GM18861 (cell line): ENCODE results near the gene ROPN1L.
A peak's percentile ranks its signal among the peaks of the same experiment; 100 is the strongest.

ENCODE experiments used
- ATAC-seq: cut with Tn5 transposase; IDR thresholded peaks from one replicate; pipeline ENCODE4 v1.9.1; 2021; ENCODE audit not compliant: unreplicated experiment

The ROPN1L gene

GRCh38 chr5:10427201-10427600 lies 14.5 kb upstream of the ROPN1L start:
- ATAC-seq = no peak

GRCh38 chr5:10427978-10428377 lies 13.7 kb upstream of the ROPN1L start:
- ATAC-seq = no peak

DNA sequence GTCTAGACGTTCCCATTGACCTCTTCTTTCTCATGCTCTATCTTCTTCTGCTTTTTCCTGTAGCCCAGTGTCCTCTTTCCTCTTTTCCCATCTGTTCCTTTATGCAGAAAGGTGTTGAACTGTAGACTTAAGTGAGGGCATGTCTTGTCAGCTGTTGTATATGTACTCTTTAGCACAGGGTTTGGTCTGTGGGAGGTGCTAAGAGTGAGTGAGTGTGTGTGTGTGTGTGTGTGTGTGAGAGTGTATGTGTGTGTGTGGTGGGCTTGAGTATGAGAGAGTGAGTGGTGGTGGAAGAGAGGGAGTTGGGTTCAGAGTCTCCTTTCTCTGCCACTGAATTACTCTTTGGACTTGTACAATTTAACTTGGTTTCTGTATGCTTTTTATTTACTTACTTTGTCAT lies 10.3 kb upstream of the ROPN1L start:
- ATAC-seq = no peak

GRCh38 chr5:10432059-10433008 lies 9.3 kb upstream of the ROPN1L start:
- ATAC-seq = no peak

- no peak for ATAC-seq
These were observed 7.3 kb upstream of the ROPN1L start for GRCh38 chr5:10434392-10434791.

- no peak for ATAC-seq
These were observed 3.4 kb upstream of the ROPN1L start for GRCh38 chr5:10438301-10438700.

DNA sequence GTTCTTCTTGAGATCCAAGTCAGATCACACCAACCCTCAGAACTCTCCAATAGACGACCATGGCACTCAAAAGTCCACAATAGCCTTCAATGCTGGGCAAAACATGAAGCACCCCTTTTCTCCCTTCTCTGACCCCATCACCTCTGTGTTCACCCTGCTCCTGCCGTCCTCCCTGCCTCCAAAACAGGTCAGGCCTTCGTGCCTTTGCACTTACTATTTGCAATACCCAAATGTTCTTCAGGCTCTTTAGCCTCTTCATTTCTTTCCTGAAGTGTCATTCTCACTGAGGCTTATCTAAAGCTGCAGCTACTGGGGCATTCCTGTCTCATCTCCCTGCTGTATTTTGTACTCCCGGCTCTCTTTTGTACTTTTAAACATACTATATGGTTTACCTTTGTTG lies 2.0 kb upstream of the ROPN1L start:
- no peak for ATAC-seq

- no peak for ATAC-seq
These were observed 1.2 kb upstream of the ROPN1L start for GRCh38 chr5:10440367-10440990.

DNA sequence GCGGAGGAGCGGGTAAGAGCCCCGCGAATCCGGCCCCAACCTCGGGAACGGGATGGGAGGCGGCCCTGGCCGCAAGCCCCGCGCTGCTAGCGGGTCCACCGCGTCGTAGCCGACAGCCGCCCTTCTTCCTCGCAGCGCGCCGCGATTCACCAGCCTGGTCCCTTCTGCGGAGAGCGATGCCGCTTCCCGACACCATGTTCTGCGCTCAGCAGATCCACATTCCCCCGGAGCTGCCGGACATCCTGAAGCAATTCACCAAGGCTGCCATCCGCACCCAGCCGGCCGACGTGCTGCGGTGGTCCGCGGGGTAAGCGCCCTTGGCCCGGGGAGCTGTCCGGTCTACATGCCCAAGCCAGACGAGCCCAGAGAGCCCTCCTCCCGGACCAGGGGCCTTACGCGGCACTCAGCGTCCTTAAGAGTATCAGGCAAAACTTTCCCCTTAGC lies 335 bp downstream of the ROPN1L start:
- peak; percentile 29 for ATAC-seq

GRCh38 chr5:10442576-10442975 lies 897 bp downstream of the ROPN1L start:
- no peak for ATAC-seq

- no peak for ATAC-seq
These were observed 3.7 kb downstream of the ROPN1L start for GRCh38 chr5:10445352-10445751.

- no peak for ATAC-seq
These were observed 4.8 kb downstream of the ROPN1L start for GRCh38 chr5:10446490-10446889.

- ATAC-seq = no peak
These were observed 5.4 kb downstream of the ROPN1L start for GRCh38 chr5:10447041-10447440.

- no peak for ATAC-seq
These were observed 7.2 kb downstream of the ROPN1L start for GRCh38 chr5:10448754-10449360.

DNA sequence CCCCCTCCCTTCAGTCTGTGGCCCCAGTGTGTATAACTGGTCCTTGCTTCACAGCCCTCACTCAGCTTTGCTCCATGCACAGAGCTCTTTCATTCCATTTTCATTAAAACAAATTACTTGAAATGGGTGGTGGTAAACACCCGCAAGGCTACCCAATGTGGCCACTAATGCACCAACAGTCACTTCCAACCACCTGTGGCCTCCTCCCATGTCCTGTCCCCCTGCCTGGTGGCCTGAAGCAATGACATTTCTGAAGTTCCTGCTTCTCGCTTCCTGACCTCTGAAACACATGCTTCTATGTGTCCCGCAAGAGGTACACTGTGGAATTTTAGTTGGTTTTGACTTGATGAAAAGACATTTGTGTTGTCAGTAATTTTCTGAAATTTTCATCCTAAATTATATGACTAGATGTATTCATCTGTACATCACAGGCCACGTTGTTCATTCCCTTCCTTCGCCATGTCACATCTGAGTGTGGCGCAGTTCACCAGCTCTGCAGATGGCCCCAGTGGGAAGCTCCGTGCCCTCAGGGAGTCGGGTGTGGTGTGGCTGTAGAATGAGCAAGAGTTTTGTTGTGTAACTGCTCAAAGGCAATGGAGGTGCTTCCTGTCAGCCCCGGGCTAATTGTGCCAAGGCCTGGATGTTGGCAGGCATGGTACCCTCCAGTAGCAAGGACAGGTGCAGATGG lies 9.6 kb downstream of the ROPN1L start:
- ATAC-seq = no peak

DNA sequence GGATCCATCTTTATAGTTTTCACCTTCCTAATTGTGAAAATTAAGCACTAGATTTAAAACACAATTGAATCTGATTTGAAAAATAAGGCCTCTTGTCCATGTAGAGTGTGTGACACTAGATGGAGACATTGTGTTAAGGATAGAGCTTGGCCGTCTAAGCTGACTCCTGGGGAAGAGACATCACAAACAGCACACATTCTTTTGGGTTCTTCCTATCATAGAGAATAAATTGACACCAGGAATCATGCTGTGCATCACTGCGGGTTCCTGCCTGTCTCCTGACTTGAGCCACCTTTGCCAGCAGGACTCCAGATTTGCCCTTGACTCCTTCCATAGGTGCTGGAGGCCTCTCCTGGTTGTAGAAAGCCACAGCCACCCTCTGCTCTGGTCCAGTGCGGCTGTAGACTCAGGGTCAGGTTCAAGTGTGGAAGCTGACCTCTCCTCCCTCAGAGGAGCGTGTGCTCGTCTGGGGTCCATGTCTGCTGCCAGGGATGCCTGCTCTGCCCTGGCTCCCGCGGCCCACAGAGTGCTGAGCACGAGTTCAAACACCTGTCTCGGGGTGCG lies 11.2 kb downstream of the ROPN1L start:
- peak; percentile 86 for ATAC-seq

- ATAC-seq = no peak
These were observed 11.9 kb downstream of the ROPN1L start for GRCh38 chr5:10453545-10453944.

- no peak for ATAC-seq
These were observed 13.1 kb downstream of the ROPN1L start for GRCh38 chr5:10454591-10455276.

DNA sequence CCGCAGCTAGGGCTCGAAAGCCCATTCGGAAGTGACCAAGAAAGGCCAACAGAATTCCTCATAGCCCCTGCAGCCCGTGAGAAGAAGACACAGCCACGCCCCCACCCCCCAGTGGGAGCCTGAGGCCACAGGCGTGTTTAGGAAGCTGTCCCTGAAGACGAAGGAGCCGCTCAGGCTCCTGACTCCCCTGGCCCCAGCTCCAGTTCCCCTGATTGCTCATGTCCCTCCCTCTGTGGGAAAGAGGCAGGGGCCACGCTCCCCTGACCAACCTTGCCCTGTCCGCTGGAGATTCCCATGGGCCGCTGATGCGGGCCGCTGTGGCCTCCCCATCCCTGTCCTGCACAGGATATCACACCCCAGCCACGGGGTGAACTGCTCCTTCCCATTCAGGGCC lies 13.6 kb downstream of the ROPN1L start:
- ATAC-seq = no peak
